Anterior cingulate cortex (tissue), 58 donors: ENCODE results near the gene RUSC1.

Source experiments
- DNase-seq, 58 donors: peaks; one replicate each; lab custom pipeline; 2025; lab: John Stamatoyannopoulos, UW

RUSC1 gene

GRCh38 chr1:155295183-155295941 lies 25.3 kb upstream of the RUSC1 start:
- no peak for DNase-seq

GRCh38 chr1:155295942-155296267 lies 24.8 kb upstream of the RUSC1 start:
- DNase-seq, result no peak

- DNase-seq, result no peak
Measured at GRCh38 chr1:155296661-155297060, 24.0 kb upstream of the RUSC1 start.

GRCh38 chr1:155297384-155297783 lies 23.3 kb upstream of the RUSC1 start:
- no peak for DNase-seq

- DNase-seq, result no peak
Measured at GRCh38 chr1:155300024-155300423, 20.7 kb upstream of the RUSC1 start.

GRCh38 chr1:155300553-155301329 lies 20.0 kb upstream of the RUSC1 start:
- no peak for DNase-seq

- DNase-seq, result no peak
Measured at GRCh38 chr1:155301342-155301841, 19.3 kb upstream of the RUSC1 start, which contains the start of gene PKLR. TSS of gene PKLR (minus strand) at chr1:155301438. CDS start at chr1:155301395, 43 bp downstream.

GRCh38 chr1:155304558-155305063 lies 16.1 kb upstream of the RUSC1 start:
- no peak for DNase-seq

GRCh38 chr1:155305881-155306391 lies 14.8 kb upstream of the RUSC1 start:
- no peak for DNase-seq

GRCh38 chr1:155307247-155307740 lies 13.4 kb upstream of the RUSC1 start:
- no peak for DNase-seq

GRCh38 chr1:155308493-155309422 lies 11.9 kb upstream of the RUSC1 start, which contains the start of gene FDPS:
TSS of gene FDPS (plus strand) at chr1:155308866. CDS start at chr1:155309790, 924 bp downstream.
- peak; percentile 92 to 100 (median 99) for DNase-seq

- DNase-seq, result peak in 13 of 58 donors; percentile 3 to 55 (median 20)
Measured at GRCh38 chr1:155309423-155310021, 11.2 kb upstream of the RUSC1 start.

GRCh38 chr1:155313261-155313660 lies 7.4 kb upstream of the RUSC1 start:
- peak in 27 of 58 donors; percentile 6 to 60 (median 22) for DNase-seq

GRCh38 chr1:155316922-155317321 lies 3.8 kb upstream of the RUSC1 start:
- DNase-seq, result no peak

- DNase-seq, result no peak
Measured at GRCh38 chr1:155318082-155318481, 2.6 kb upstream of the RUSC1 start.

- no peak for DNase-seq
Measured at GRCh38 chr1:155319536-155319935, 1.2 kb upstream of the RUSC1 start.

- no peak for DNase-seq
Measured at GRCh38 chr1:155320252-155320651, 442 bp upstream of the RUSC1 start.

- DNase-seq, result peak in 3 of 58 donors; percentile 20 to 57 (median 27)
Measured at GRCh38 chr1:155321639-155322503, 1.2 kb downstream of the RUSC1 start.
